ENCODE data around the gene CDH15. TPM values are rescaled to one million over a fixed set of nuclear protein-coding genes. Genes with fewer than 3 reads are reported as not detected.
A peak's percentile ranks its signal among the peaks of the same experiment; 100 is the strongest.

Gene CDH15
- total and polyA plus RNA-seq, 11 donors: 0.16 to 0.32 (median 0.18) TPM; not detected in 8

DNA sequence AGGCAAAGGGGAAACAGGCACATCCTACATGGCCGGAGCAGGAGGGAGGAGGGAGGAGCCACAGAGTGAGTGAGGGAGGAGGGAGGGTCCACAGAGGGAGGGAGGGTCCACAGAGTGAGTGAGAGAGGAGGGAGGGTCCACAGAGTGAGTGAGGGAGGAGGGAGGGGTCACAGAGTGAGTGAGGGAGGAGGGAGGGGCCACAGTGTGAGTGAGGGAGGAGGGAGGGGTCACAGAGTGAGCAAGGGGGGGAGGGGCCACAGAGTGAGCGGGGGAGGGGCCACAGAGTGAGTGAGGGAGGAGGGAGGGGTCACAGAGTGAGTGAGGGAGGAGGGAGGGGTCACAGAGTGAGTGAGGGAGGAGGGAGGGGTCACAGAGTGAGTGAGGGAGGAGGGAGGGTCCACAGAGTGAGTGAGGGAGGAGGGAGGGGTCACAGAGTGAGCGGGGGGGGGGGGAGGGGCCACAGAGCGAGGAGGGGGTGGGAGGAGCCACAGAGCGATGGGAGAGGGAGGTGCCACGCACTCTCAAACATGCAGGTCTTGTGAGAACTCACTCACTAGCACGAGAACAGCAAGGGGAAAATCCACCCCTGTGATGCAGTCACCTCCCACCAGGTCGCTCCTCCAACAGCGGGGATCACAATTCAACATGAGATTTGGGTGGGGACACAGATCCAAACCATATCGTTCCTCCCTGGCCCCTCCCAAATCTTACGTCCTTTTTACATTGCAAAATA, 24.3 kb upstream of the CDH15 start:
- intact Hi-C loops (cut with DNase I): no loop called here
- Histone ChIP-seq H3K36me3 (peaks cover 0 to 70% (median 42%) of the 10 kb centered on the region in 9 donors), H3K27me3 (no peaks in the 10 kb centered on the region), H3K4me3 (no peak overlapping the region), H3K4me1 (no peaks in the 10 kb centered on the region), H3K27ac (no peak overlapping the region), H3K9me3 (peaks cover 0 to 17% (median 4%) of the 10 kb centered on the region in 12 donors)
- TF ChIP-seq, protein P1, sequence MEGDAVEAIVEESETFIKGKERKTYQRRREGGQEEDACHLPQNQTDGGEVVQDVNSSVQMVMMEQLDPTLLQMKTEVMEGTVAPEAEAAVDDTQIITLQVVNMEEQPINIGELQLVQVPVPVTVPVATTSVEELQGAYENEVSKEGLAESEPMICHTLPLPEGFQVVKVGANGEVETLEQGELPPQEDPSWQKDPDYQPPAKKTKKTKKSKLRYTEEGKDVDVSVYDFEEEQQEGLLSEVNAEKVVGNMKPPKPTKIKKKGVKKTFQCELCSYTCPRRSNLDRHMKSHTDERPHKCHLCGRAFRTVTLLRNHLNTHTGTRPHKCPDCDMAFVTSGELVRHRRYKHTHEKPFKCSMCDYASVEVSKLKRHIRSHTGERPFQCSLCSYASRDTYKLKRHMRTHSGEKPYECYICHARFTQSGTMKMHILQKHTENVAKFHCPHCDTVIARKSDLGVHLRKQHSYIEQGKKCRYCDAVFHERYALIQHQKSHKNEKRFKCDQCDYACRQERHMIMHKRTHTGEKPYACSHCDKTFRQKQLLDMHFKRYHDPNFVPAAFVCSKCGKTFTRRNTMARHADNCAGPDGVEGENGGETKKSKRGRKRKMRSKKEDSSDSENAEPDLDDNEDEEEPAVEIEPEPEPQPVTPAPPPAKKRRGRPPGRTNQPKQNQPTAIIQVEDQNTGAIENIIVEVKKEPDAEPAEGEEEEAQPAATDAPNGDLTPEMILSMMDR (IDR thresholded peaks at IDR 0.05): no peak
- no peak for TF ChIP-seq POLR2A (IDR thresholded peaks at IDR 0.05)
- ATAC-seq: no peak
- WGBS, 4 donors: 83 to 91% (median 87%) methylated on average over 9 to 11 of the region's 11 CpGs
- peak in 2 of 5 donors; percentile 10 to 21 for DNase-seq

DNA sequence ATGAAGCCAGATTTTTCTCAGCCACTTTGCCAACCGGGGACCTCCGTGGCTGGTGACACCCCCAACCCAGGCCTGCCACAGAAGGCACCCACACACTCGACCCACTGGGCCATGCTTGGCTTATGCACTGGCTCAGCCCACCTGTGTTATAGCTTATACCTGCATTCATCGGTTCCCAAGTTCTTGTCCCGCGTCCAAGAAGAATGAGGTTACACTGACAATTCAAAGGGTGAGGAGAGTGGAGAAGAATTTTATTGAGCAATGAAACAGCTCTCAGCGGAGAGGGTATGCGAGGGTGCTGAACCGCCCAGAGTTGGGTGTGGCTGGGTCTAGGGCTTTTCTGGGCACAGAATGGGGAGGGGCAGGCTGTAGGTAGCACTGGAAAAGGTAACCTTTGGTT, 22.2 kb upstream of the CDH15 start:
- no peak for ATAC-seq
- peaks cover 0 to 17% (median 4%) of the 10 kb centered on the region in 12 donors for H3K9me3 ChIP-seq
- H3K27me3 ChIP-seq: no peaks in the 10 kb centered on the region
- no peak overlapping the region for H3K4me3 ChIP-seq
- peaks cover 0 to 4% (median under 1%) of the 10 kb centered on the region in 12 donors for H3K4me1 ChIP-seq
- no peak overlapping the region for H3K27ac ChIP-seq
- intact Hi-C loops (cut with DNase I): no loop called here
- TF ChIP-seq POLR2A (IDR thresholded peaks at IDR 0.05): no peak
- TF ChIP-seq, protein P1 (IDR thresholded peaks at IDR 0.05): no peak
- peaks cover 0 to 64% (median 38%) of the 10 kb centered on the region in 9 donors for H3K36me3 ChIP-seq
- 96 to 98% (median 97%) methylated on average over 9 of the region's 9 CpGs for WGBS, 4 donors
- peak in 1 of 5 donors; percentile 4 for DNase-seq

DNA sequence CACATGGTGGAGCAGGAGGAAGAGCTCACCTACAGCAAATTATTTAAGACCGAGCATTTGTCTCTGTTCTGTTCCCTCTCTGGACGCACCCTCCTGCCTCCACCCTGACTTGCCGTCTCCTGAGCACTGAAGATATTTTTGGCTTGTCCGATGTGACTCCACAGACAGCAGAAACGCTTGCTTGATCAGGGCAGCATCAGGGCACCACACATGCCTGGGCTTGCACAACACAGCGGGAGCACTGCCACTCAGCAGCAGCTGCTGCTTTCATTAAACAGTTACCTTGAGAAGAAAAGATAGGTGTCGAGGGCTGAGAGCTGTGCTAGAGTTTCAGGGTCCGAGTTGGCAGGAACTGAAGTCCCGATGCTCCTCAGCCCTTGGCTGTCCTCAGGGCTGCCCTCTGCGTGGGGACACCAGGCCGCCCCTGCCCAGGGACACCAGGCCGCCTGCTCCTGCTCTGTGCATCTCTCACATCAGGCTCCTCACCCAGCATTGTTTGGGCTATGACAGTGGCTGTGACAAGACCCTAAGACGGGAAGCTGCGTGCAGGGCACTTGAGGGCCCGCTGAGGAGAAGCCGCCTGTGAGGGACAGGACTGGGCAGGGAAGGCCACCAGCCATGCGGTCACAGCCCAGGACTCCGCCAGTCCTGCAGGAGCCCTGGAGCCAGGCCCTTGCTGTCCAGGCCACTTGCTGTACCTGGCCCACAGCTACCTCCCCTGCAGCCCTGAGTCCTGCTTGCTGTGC, 21.3 kb upstream of the CDH15 start:
- WGBS, 4 donors: 94 to 98% (median 96%) methylated on average over 15 to 18 of the region's 18 CpGs
- Histone ChIP-seq H3K4me3 (no peak overlapping the region), H3K27me3 (no peaks in the 10 kb centered on the region), H3K27ac (no peak overlapping the region), H3K36me3 (peaks cover 0 to 60% (median 37%) of the 10 kb centered on the region in 9 donors), H3K9me3 (peaks cover 0 to 17% (median 4%) of the 10 kb centered on the region in 12 donors), H3K4me1 (peaks cover 6 to 13% (median 9%) of the 10 kb centered on the region in 12 donors)
- DNase-seq (peak in 2 of 5 donors; percentile 19 to 37), ATAC-seq (no peak)
- TF ChIP-seq POLR2A (IDR thresholded peaks at IDR 0.05): no peak
- TF ChIP-seq, protein P1 (IDR thresholded peaks at IDR 0.05): no peak
- intact Hi-C loops (cut with DNase I): no loop called here

- no peaks in the 10 kb centered on the region for H3K27me3 ChIP-seq
- H3K4me3 ChIP-seq: no peak overlapping the region
- intact Hi-C loops (cut with DNase I): no loop called here
- DNase-seq: no peak
- peaks cover 0 to 17% (median 4%) of the 10 kb centered on the region in 12 donors for H3K9me3 ChIP-seq
- 94 to 96% (median 95%) methylated on average over 8 of the region's 8 CpGs for WGBS, 4 donors
- ATAC-seq: no peak
- TF ChIP-seq POLR2A (IDR thresholded peaks at IDR 0.05): no peak
- TF ChIP-seq, protein P1 (IDR thresholded peaks at IDR 0.05): no peak
- no peak overlapping the region for H3K27ac ChIP-seq
- H3K4me1 ChIP-seq: peaks cover 10 to 20% (median 16%) of the 10 kb centered on the region in 12 donors
- peaks cover 0 to 52% (median 32%) of the 10 kb centered on the region in 9 donors for H3K36me3 ChIP-seq
Observed at GRCh38 chr16:89150981-89151380, 20.6 kb upstream of the CDH15 start.

Data from heart left ventricle (tissue), 16 donors.